CD4-positive, alpha-beta T cell treated with Interleukin-2 at 100 ng/mL for 4 hours (primary cell): ENCODE measurements around the gene STPG1.
A peak's percentile ranks its signal among the peaks of the same experiment; 100 is the strongest.
"Not testable (repeated sequence)": the region's sequence is repeated elsewhere in the genome, so short reads cannot be mapped to it uniquely, and the experiment has no call there.

ENCODE experiments used
- DNase-seq: peaks from one replicate; pipeline ENCODE4 v3.0.0-alpha.2; 2020; ENCODE audit warnings: low spot score

STPG1 gene

GRCh38 chr1:24413350-24414163 is at the start of gene STPG1:
TSS of gene STPG1 (minus strand) at chr1:24413782. CDS start at chr1:24401388, 12,394 bp downstream.
- peak; percentile 93 for DNase-seq

- not testable (repeated sequence) for DNase-seq
These were observed 48.5 kb upstream of the STPG1 start for GRCh38 chr1:24462128-24462527.

- DNase-seq: no peak
These were observed 46.1 kb upstream of the STPG1 start for GRCh38 chr1:24459551-24460266.

GRCh38 chr1:24457866-24458265 is 44.3 kb upstream of the STPG1 start:
- no peak for DNase-seq

GRCh38 chr1:24455272-24455671 is 41.7 kb upstream of the STPG1 start:
- no peak for DNase-seq

GRCh38 chr1:24454673-24455072 is 41.1 kb upstream of the STPG1 start:
- no peak for DNase-seq

- no peak for DNase-seq
These were observed 39.4 kb upstream of the STPG1 start for GRCh38 chr1:24452922-24453485.

GRCh38 chr1:24451746-24452145 is 38.2 kb upstream of the STPG1 start:
- no peak for DNase-seq

GRCh38 chr1:24450857-24451397 is 37.3 kb upstream of the STPG1 start:
- DNase-seq: no peak

GRCh38 chr1:24450316-24450715 is 36.7 kb upstream of the STPG1 start:
- no peak for DNase-seq

GRCh38 chr1:24446446-24446845 is 32.9 kb upstream of the STPG1 start:
- DNase-seq: not testable (repeated sequence)

- DNase-seq: no peak
These were observed 29.7 kb upstream of the STPG1 start for GRCh38 chr1:24443241-24443656.

GRCh38 chr1:24442764-24443163 is 29.2 kb upstream of the STPG1 start:
- no peak for DNase-seq

- no peak for DNase-seq
These were observed 28.6 kb upstream of the STPG1 start for GRCh38 chr1:24441996-24442668.

- no peak for DNase-seq
These were observed 27.9 kb upstream of the STPG1 start for GRCh38 chr1:24441480-24441879.

GRCh38 chr1:24440436-24440835 is 26.9 kb upstream of the STPG1 start:
- no peak for DNase-seq

GRCh38 chr1:24438423-24438901 is 24.9 kb upstream of the STPG1 start:
- DNase-seq: no peak

- DNase-seq: no peak
These were observed 24.2 kb upstream of the STPG1 start for GRCh38 chr1:24437631-24438396.

GRCh38 chr1:24435782-24436365 is 22.3 kb upstream of the STPG1 start:
- DNase-seq: no peak

GRCh38 chr1:24427545-24427862 is 13.9 kb upstream of the STPG1 start:
- DNase-seq: no peak
